ENCODE data around the gene ATP6V0A4.

Gene ATP6V0A4

GRCh38 chr7:138657854-138658386 is 140.1 kb downstream of the ATP6V0A4 start:
- Histone ChIP-seq H3K14ac (ENCODE audit: low read length) (no peak overlapping the region), H2BK5ac (ENCODE audit: low read length) (no peak overlapping the region), H4K91ac (ENCODE audit: low read depth, low read length, poor library complexity) (no peak overlapping the region), H3K4ac (ENCODE audit: low read length) (no peak overlapping the region), H3K18ac (ENCODE audit: low read length) (no peak overlapping the region), H2AK5ac (ENCODE audit: low read depth, low read length) (no peak overlapping the region), H4K8ac (ENCODE audit: low read depth, low read length) (no peak overlapping the region), H3K79me1 (ENCODE audit: low read depth, low read length) (no peaks in the 10 kb centered on the region), H3K27ac (replicated peaks; ENCODE audit: low read length) (no peak overlapping the region), H3K9me3 (replicated peaks in 1 of 2; ENCODE audit: control insufficient read depth in 2 of 2, insufficient read depth in 1 of 2, low read depth in 1 of 2, low read length in 2 of 2) (peaks cover 4 to 5% of the 10 kb centered on the region in 2 donors), H3K4me1 (ENCODE audit: control insufficient read depth in 2 of 2, insufficient read depth in 1 of 2, low read depth in 1 of 2, low read length in 2 of 2) (peaks cover 0 to 4% of the 10 kb centered on the region in 2 donors), H2BK12ac (ENCODE audit: low read length) (no peak overlapping the region), H2AFZ (ENCODE audit: low read length) (no peak overlapping the region), H3K4me2 (ENCODE audit: insufficient read depth, low read length, poor library complexity, severe bottlenecking) (no peak overlapping the region), H2BK15ac (ENCODE audit: low read length) (no peak overlapping the region), H2BK120ac (ENCODE audit: low read depth, low read length) (no peak overlapping the region), H3K36me3 (replicated peaks in 1 of 2; ENCODE audit: control insufficient read depth in 2 of 2, insufficient read depth in 2 of 2, low read length in 2 of 2) (no peaks in the 10 kb centered on the region), H3K4me3 (ENCODE audit: low read length in 2 of 2) (no peak overlapping the region), H3K9ac (ENCODE audit: low read depth, low read length, poor library complexity) (no peak overlapping the region), H3K23ac (ENCODE audit: low read depth, low read length, poor library complexity) (no peak overlapping the region), H3K27me3 (ENCODE audit: control insufficient read depth in 3 of 3, insufficient read depth in 3 of 3, low read depth in 1 of 3, low read length in 3 of 3) (no peaks in the 10 kb centered on the region)
- no CpG with 5 or more reads among the region's 4 CpGs for WGBS, 2 donors (ENCODE audit: extremely low coverage in 2 of 2, insufficient read length in 2 of 2, insufficient replicate concordance in 1 of 2)
- DNase-seq (ENCODE audit: low spot score), result no peak

GRCh38 chr7:138656952-138657351 is 141.0 kb downstream of the ATP6V0A4 start:
- H3K4me1 ChIP-seq (ENCODE audit: control insufficient read depth in 2 of 2, insufficient read depth in 1 of 2, low read depth in 1 of 2, low read length in 2 of 2), result peaks cover 0 to 4% of the 10 kb centered on the region in 2 donors
- H3K18ac ChIP-seq (ENCODE audit: low read length), result no peak overlapping the region
- H4K91ac ChIP-seq (ENCODE audit: low read depth, low read length, poor library complexity), result no peak overlapping the region
- no peaks in the 10 kb centered on the region for H3K36me3 ChIP-seq (replicated peaks in 1 of 2; ENCODE audit: control insufficient read depth in 2 of 2, insufficient read depth in 2 of 2, low read length in 2 of 2)
- no peaks in the 10 kb centered on the region for H3K27me3 ChIP-seq (ENCODE audit: control insufficient read depth in 3 of 3, insufficient read depth in 3 of 3, low read depth in 1 of 3, low read length in 3 of 3)
- no peaks in the 10 kb centered on the region for H3K79me1 ChIP-seq (ENCODE audit: low read depth, low read length)
- no peak overlapping the region for H3K9ac ChIP-seq (ENCODE audit: low read depth, low read length, poor library complexity)
- DNase-seq (ENCODE audit: low spot score), result no peak
- H3K27ac ChIP-seq (replicated peaks; ENCODE audit: low read length), result no peak overlapping the region
- H2AFZ ChIP-seq (ENCODE audit: low read length), result no peak overlapping the region
- H3K4me2 ChIP-seq (ENCODE audit: insufficient read depth, low read length, poor library complexity, severe bottlenecking), result no peak overlapping the region
- H3K9me3 ChIP-seq (replicated peaks in 1 of 2; ENCODE audit: control insufficient read depth in 2 of 2, insufficient read depth in 1 of 2, low read depth in 1 of 2, low read length in 2 of 2), result peaks cover 5% of the 10 kb centered on the region in 2 donors
- no peak overlapping the region for H3K4me3 ChIP-seq (ENCODE audit: low read length in 2 of 2)
- no peak overlapping the region for H2BK12ac ChIP-seq (ENCODE audit: low read length)
- H2BK5ac ChIP-seq (ENCODE audit: low read length), result no peak overlapping the region
- no peak overlapping the region for H2BK120ac ChIP-seq (ENCODE audit: low read depth, low read length)
- H3K14ac ChIP-seq (ENCODE audit: low read length), result no peak overlapping the region
- no peak overlapping the region for H2BK15ac ChIP-seq (ENCODE audit: low read length)
- H4K8ac ChIP-seq (ENCODE audit: low read depth, low read length), result no peak overlapping the region
- no peak overlapping the region for H2AK5ac ChIP-seq (ENCODE audit: low read depth, low read length)
- no peak overlapping the region for H3K4ac ChIP-seq (ENCODE audit: low read length)
- H3K23ac ChIP-seq (ENCODE audit: low read depth, low read length, poor library complexity), result no peak overlapping the region
- WGBS, 2 donors (ENCODE audit: extremely low coverage in 2 of 2, insufficient read length in 2 of 2, insufficient replicate concordance in 1 of 2), result no CpG with 5 or more reads among the region's 2 CpGs
